Measurements from ENCODE around the gene PEX10. TPM values are rescaled to one million over a fixed set of nuclear protein-coding genes. Genes with fewer than 3 reads are reported as not detected.

The PEX10 gene
- total and polyA plus RNA-seq, 9 donors: 16.3 to 20.6 (median 18.5) TPM

- DNase-seq: no peak
- WGBS (ENCODE audit: insufficient coverage): 72% methylated on average over 18 of the region's 19 CpGs
- H3K27ac ChIP-seq (ENCODE audit: low read length): no peak overlapping the region
- H3K9me3 ChIP-seq (replicated peaks; ENCODE audit: control insufficient read depth, low read depth, low read length): no peaks in the 10 kb centered on the region
- H3K4me3 ChIP-seq (ENCODE audit: low read length): no peak overlapping the region
- no peaks in the 10 kb centered on the region for H3K36me3 ChIP-seq (ENCODE audit: control insufficient read depth, insufficient read depth, low read length)
- peaks cover 7% of the 10 kb centered on the region for H3K4me1 ChIP-seq (ENCODE audit: control insufficient read depth, insufficient read depth, low read length)
- H3K27me3 ChIP-seq (ENCODE audit: control insufficient read depth, insufficient read depth, low read length): peaks cover 6% of the 10 kb centered on the region
Measured at GRCh38 chr1:2452932-2453315, 40.6 kb upstream of the PEX10 start.

DNA sequence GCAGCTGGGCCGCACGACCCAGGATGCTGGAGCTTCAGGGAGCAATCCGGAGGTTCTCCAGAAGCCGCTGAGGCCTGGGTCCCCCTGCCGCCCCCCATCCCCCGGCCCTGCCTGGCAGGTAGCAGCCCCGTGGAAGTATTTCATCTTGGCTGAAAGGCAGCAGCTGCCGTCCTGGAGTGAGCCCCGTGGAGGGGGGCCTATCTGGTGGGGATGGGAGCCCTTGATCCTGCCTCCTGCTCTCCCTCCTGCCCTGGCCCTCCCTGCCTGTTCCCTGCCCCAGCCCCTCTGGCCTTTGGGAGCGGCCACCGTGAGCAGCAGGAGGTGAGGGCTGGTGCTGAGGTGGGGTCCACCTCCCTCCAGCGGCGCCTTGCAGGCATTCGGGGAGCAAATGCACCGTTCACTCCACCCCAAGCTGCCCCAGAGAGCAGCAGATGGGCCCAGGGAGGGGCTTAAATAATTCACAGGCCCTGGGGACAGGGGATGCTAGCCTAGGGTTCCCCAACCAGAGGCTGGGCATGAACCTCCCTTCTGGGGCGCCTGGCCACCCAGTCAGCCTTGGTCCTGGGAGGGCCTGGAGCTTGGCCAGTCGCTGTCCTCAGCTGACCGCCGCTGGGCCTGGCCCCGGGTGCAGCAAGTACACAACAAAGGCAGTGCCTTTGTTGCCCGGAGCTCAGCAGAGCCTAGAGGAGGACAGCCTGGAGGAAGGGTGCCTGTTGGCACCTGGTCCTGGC is 40.0 kb upstream of the PEX10 start:
- WGBS (ENCODE audit: insufficient coverage): 48% methylated on average over 15 of the region's 21 CpGs
- DNase-seq: no peak
- H3K36me3 ChIP-seq (ENCODE audit: control insufficient read depth, insufficient read depth, low read length): no peaks in the 10 kb centered on the region
- no peaks in the 10 kb centered on the region for H3K9me3 ChIP-seq (replicated peaks; ENCODE audit: control insufficient read depth, low read depth, low read length)
- peaks cover 11% of the 10 kb centered on the region for H3K27me3 ChIP-seq (ENCODE audit: control insufficient read depth, insufficient read depth, low read length)
- no peak overlapping the region for H3K4me3 ChIP-seq (ENCODE audit: low read length)
- H3K4me1 ChIP-seq (ENCODE audit: control insufficient read depth, insufficient read depth, low read length): peaks cover 7% of the 10 kb centered on the region
- no peak overlapping the region for H3K27ac ChIP-seq (ENCODE audit: low read length)

GRCh38 chr1:2451741-2452140 is 39.4 kb upstream of the PEX10 start:
- no peak for DNase-seq
- peaks cover 18% of the 10 kb centered on the region for H3K27me3 ChIP-seq (ENCODE audit: control insufficient read depth, insufficient read depth, low read length)
- 29% methylated on average over 15 of the region's 18 CpGs for WGBS (ENCODE audit: insufficient coverage)

GRCh38 chr1:2449636-2450454 is 37.5 kb upstream of the PEX10 start:
- no peaks in the 10 kb centered on the region for H3K9me3 ChIP-seq (replicated peaks; ENCODE audit: control insufficient read depth, low read depth, low read length)
- no peak for DNase-seq
- peaks cover 9% of the 10 kb centered on the region for H3K4me1 ChIP-seq (ENCODE audit: control insufficient read depth, insufficient read depth, low read length)
- WGBS (ENCODE audit: insufficient coverage): 35% methylated on average over 18 of the region's 23 CpGs
- H3K27me3 ChIP-seq (ENCODE audit: control insufficient read depth, insufficient read depth, low read length): peaks cover 37% of the 10 kb centered on the region
- no peak overlapping the region for H3K4me3 ChIP-seq (ENCODE audit: low read length)
- no peak overlapping the region for H3K27ac ChIP-seq (ENCODE audit: low read length)
- no peaks in the 10 kb centered on the region for H3K36me3 ChIP-seq (ENCODE audit: control insufficient read depth, insufficient read depth, low read length)

More at GRCh38 chr1:2451741-2452140, 39.4 kb upstream of the PEX10 start:
- Histone ChIP-seq H3K27ac (ENCODE audit: low read length) (no peak overlapping the region), H3K4me3 (ENCODE audit: low read length) (no peak overlapping the region), H3K36me3 (ENCODE audit: control insufficient read depth, insufficient read depth, low read length) (no peaks in the 10 kb centered on the region), H3K9me3 (replicated peaks; ENCODE audit: control insufficient read depth, low read depth, low read length) (no peaks in the 10 kb centered on the region), H3K4me1 (ENCODE audit: control insufficient read depth, insufficient read depth, low read length) (peaks cover 7% of the 10 kb centered on the region)

- H3K27ac ChIP-seq (ENCODE audit: low read length): no peak overlapping the region
- no peaks in the 10 kb centered on the region for H3K9me3 ChIP-seq (replicated peaks; ENCODE audit: control insufficient read depth, low read depth, low read length)
- H3K36me3 ChIP-seq (ENCODE audit: control insufficient read depth, insufficient read depth, low read length): no peaks in the 10 kb centered on the region
- DNase-seq: peak; percentile 23
- H3K4me1 ChIP-seq (ENCODE audit: control insufficient read depth, insufficient read depth, low read length): peaks cover 9% of the 10 kb centered on the region
- WGBS (ENCODE audit: insufficient coverage): 41% methylated on average over 16 of the region's 18 CpGs
- H3K27me3 ChIP-seq (ENCODE audit: control insufficient read depth, insufficient read depth, low read length): peaks cover 50% of the 10 kb centered on the region
- no peak overlapping the region for H3K4me3 ChIP-seq (ENCODE audit: low read length)
Measured at GRCh38 chr1:2448098-2448445, 35.7 kb upstream of the PEX10 start.

GRCh38 chr1:2447276-2448097 is 35.1 kb upstream of the PEX10 start:
- Histone ChIP-seq H3K4me1 (ENCODE audit: control insufficient read depth, insufficient read depth, low read length) (peaks cover 9% of the 10 kb centered on the region), H3K27me3 (ENCODE audit: control insufficient read depth, insufficient read depth, low read length) (peaks cover 52% of the 10 kb centered on the region), H3K27ac (ENCODE audit: low read length) (no peak overlapping the region), H3K9me3 (replicated peaks; ENCODE audit: control insufficient read depth, low read depth, low read length) (no peaks in the 10 kb centered on the region), H3K4me3 (ENCODE audit: low read length) (no peak overlapping the region), H3K36me3 (ENCODE audit: control insufficient read depth, insufficient read depth, low read length) (no peaks in the 10 kb centered on the region)
- DNase-seq: no peak
- 62% methylated on average over 17 of the region's 23 CpGs for WGBS (ENCODE audit: insufficient coverage)

DNA sequence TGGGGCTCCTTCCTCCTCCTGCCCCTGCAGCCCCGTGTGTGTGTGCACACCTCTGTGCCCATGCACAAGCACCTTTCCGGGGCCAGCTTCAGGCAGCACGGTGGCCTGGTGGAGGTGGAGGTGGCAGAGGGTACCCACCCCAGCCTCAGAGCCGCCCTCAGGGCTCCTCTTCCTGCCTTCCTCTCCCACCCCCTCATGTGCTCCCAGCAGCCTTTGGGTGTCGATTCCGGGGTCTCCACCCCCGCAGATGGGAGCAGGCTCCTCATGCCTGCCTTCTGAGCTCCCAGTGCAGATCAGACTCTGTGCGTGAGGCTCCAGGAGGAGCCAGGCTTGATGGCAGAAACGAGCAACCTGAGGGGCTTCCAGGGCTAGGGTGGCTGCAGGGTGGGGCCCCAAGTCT is 34.5 kb upstream of the PEX10 start:
- H3K4me1 ChIP-seq (ENCODE audit: control insufficient read depth, insufficient read depth, low read length): peaks cover 6% of the 10 kb centered on the region
- DNase-seq: no peak
- H3K9me3 ChIP-seq (replicated peaks; ENCODE audit: control insufficient read depth, low read depth, low read length): no peaks in the 10 kb centered on the region
- no peaks in the 10 kb centered on the region for H3K36me3 ChIP-seq (ENCODE audit: control insufficient read depth, insufficient read depth, low read length)
- H3K4me3 ChIP-seq (ENCODE audit: low read length): no peak overlapping the region
- WGBS (ENCODE audit: insufficient coverage): 28% methylated on average over 5 of the region's 9 CpGs
- peaks cover 57% of the 10 kb centered on the region for H3K27me3 ChIP-seq (ENCODE audit: control insufficient read depth, insufficient read depth, low read length)
- no peak overlapping the region for H3K27ac ChIP-seq (ENCODE audit: low read length)

DNA sequence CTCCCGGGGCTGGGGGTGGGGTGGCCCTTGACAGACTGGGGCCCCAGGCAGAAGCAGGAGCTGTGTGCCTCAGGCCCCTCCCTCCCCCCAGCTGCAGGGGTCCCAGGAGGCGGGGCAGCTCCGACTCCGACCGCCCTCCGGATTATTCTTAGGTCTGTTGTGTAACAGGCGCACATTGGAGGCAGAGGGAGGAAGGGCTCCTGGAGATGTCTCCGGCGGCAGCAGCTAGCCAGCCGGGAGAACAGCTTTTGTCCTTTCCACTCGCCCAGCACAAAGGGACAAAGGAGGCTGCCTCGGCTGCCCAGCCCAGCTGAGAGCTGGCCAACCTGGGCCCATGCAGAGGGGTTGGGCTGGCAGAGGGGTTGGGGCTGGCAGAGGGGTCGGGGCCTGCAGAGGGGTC is 34.0 kb upstream of the PEX10 start:
- DNase-seq: no peak
- Histone ChIP-seq H3K27ac (ENCODE audit: low read length) (no peak overlapping the region), H3K36me3 (ENCODE audit: control insufficient read depth, insufficient read depth, low read length) (no peaks in the 10 kb centered on the region), H3K9me3 (replicated peaks; ENCODE audit: control insufficient read depth, low read depth, low read length) (no peaks in the 10 kb centered on the region), H3K4me3 (ENCODE audit: low read length) (no peak overlapping the region), H3K4me1 (ENCODE audit: control insufficient read depth, insufficient read depth, low read length) (peaks cover 6% of the 10 kb centered on the region), H3K27me3 (ENCODE audit: control insufficient read depth, insufficient read depth, low read length) (peaks cover 61% of the 10 kb centered on the region)
- 15% methylated on average over 7 of the region's 13 CpGs for WGBS (ENCODE audit: insufficient coverage)

DNA sequence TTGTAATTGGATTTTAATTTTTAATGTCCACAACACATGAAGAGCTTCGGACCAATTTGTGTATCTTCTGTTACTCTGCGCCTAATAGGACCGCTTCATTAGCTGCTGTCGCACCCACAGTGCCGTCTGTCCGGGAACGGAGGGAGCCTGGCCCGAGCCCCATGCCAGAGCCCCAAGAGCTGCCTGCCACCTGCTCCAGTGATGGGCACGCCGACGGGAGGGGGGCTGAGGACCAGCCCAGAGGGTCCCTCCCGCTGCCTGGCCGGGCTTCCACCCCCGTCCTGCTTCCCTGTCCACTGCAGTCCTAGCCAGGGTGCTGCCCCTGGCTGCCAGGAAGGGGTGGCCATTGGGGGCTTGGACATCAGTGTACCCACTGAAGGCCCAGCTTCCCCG is 33.5 kb upstream of the PEX10 start:
- Histone ChIP-seq H3K4me3 (ENCODE audit: low read length) (no peak overlapping the region), H3K36me3 (ENCODE audit: control insufficient read depth, insufficient read depth, low read length) (no peaks in the 10 kb centered on the region), H3K4me1 (ENCODE audit: control insufficient read depth, insufficient read depth, low read length) (peaks cover 6% of the 10 kb centered on the region), H3K27ac (ENCODE audit: low read length) (no peak overlapping the region), H3K9me3 (replicated peaks; ENCODE audit: control insufficient read depth, low read depth, low read length) (no peaks in the 10 kb centered on the region), H3K27me3 (ENCODE audit: control insufficient read depth, insufficient read depth, low read length) (peaks cover 62% of the 10 kb centered on the region)
- no peak for DNase-seq
- 75% methylated on average over 15 of the region's 15 CpGs for WGBS (ENCODE audit: insufficient coverage)
